Measurements from ENCODE around the gene FGF11. TPM values are rescaled to one million over a fixed set of nuclear protein-coding genes. Genes with fewer than 3 reads are reported as not detected.
A peak's percentile ranks its signal among the peaks of the same experiment; 100 is the strongest.

Gene FGF11
- total RNA-seq, 1 donor from 2014 or later: 4.8 TPM

- no peak for TF ChIP-seq CTCF (IDR thresholded peaks at IDR 0.05; ENCODE audit: partially characterized antibody, unreplicated experiment)
- Mint-ChIP-seq H3K9me3 (ENCODE audit: unreplicated experiment) (peaks cover 9% of the 10 kb centered on the region), H3K27me3 (ENCODE audit: unreplicated experiment) (peaks cover 11% of the 10 kb centered on the region), H3K4me1 (ENCODE audit: low read depth, unreplicated experiment) (peaks cover 19% of the 10 kb centered on the region), H3K27ac (ENCODE audit: unreplicated experiment) (peak overlapping the region; percentile 29), H3K4me3 (ENCODE audit: unreplicated experiment) (no peak overlapping the region), H3K36me3 (ENCODE audit: unreplicated experiment) (peaks cover 7% of the 10 kb centered on the region)
- DNase-seq: no peak
Observed at GRCh38 chr17:7418472-7419152, 20.7 kb upstream of the FGF11 start.

GRCh38 chr17:7419819-7420610, 19.3 kb upstream of the FGF11 start, which contains the start of gene SPEM1:
Gene SPEM1, plus strand, starts transcription at chr17:7420324. Its CDS starts 61 bp downstream, at chr17:7420385.
- no peak for DNase-seq
- H3K27me3 Mint-ChIP-seq (ENCODE audit: unreplicated experiment): peaks cover 14% of the 10 kb centered on the region
- peaks cover 19% of the 10 kb centered on the region for H3K4me1 Mint-ChIP-seq (ENCODE audit: low read depth, unreplicated experiment)
- peak within 1 kb of the TSS; percentile 45 for H3K27ac Mint-ChIP-seq (ENCODE audit: unreplicated experiment)
- H3K4me3 Mint-ChIP-seq (ENCODE audit: unreplicated experiment): peak within 1 kb of the TSS; percentile 55
- peaks cover 7% of the 10 kb centered on the region for H3K36me3 Mint-ChIP-seq (ENCODE audit: unreplicated experiment)
- TF ChIP-seq CTCF (IDR thresholded peaks at IDR 0.05; ENCODE audit: partially characterized antibody, unreplicated experiment): no peak
- peaks cover 11% of the 10 kb centered on the region for H3K9me3 Mint-ChIP-seq (ENCODE audit: unreplicated experiment)

DNA sequence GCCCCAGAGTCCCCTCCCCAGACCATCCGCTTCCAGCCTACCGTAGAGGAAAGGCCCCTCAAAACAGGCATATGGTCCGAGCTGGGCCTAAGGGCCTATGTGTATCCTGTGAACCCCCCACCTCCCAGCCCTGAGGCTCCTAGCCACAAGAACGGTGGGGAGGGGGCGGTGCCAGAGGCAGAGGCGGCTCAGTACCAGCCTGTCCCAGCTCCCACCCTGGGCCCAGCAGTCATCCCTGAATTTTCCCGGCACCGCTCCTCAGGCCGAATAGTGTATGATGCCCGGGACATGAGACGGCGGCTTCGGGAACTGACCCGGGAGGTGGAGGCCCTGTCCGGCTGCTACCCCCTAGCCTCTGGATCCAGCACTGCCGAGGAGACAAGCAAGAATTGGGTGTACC, 18.1 kb upstream of the FGF11 start:
- peak overlapping the region; percentile 33 for H3K27ac Mint-ChIP-seq (ENCODE audit: unreplicated experiment)
- peaks cover 16% of the 10 kb centered on the region for H3K27me3 Mint-ChIP-seq (ENCODE audit: unreplicated experiment)
- H3K4me3 Mint-ChIP-seq (ENCODE audit: unreplicated experiment): no peak overlapping the region
- peaks cover 19% of the 10 kb centered on the region for H3K4me1 Mint-ChIP-seq (ENCODE audit: low read depth, unreplicated experiment)
- H3K9me3 Mint-ChIP-seq (ENCODE audit: unreplicated experiment): peaks cover 11% of the 10 kb centered on the region
- TF ChIP-seq CTCF (IDR thresholded peaks at IDR 0.05; ENCODE audit: partially characterized antibody, unreplicated experiment): no peak
- H3K36me3 Mint-ChIP-seq (ENCODE audit: unreplicated experiment): peaks cover 5% of the 10 kb centered on the region
- no peak for DNase-seq

GRCh38 chr17:7423679-7424078, 15.6 kb upstream of the FGF11 start:
- peaks cover 6% of the 10 kb centered on the region for H3K9me3 Mint-ChIP-seq (ENCODE audit: unreplicated experiment)
- no peak for DNase-seq
- H3K27me3 Mint-ChIP-seq (ENCODE audit: unreplicated experiment): peaks cover 15% of the 10 kb centered on the region
- no peaks in the 10 kb centered on the region for H3K36me3 Mint-ChIP-seq (ENCODE audit: unreplicated experiment)
- H3K4me1 Mint-ChIP-seq (ENCODE audit: low read depth, unreplicated experiment): peaks cover 19% of the 10 kb centered on the region
- no peak overlapping the region for H3K4me3 Mint-ChIP-seq (ENCODE audit: unreplicated experiment)
- H3K27ac Mint-ChIP-seq (ENCODE audit: unreplicated experiment): no peak overlapping the region
- no peak for TF ChIP-seq CTCF (IDR thresholded peaks at IDR 0.05; ENCODE audit: partially characterized antibody, unreplicated experiment)

DNA sequence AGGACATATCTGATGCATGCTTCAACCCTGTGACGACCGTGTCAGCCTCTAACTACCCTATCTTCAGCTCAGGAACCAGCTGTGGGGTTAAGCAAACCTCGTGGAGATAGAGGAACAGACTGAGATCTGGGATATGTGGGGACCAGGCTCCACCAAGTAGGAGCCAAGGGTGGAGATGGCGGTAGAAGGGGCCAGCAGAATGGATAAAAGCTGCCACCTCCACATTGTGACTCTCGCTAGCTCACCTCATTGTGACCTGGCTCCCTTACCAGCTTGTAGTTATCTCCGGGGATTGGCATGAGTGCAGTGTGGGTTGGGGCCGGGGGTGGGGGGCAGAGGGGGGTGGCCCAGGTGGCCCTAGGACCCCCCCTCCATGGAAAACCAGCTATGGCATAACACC, 14.0 kb upstream of the FGF11 start, which contains the start of gene SPEM2:
SPEM2 (plus strand) TSS at position 301 of the 400 bp plus-strand sequence; CDS start at position 374, 73 bp downstream.
- no peak for DNase-seq
- H3K4me3 Mint-ChIP-seq (ENCODE audit: unreplicated experiment): no peak within 1 kb of the TSS
- H3K27me3 Mint-ChIP-seq (ENCODE audit: unreplicated experiment): peaks cover 12% of the 10 kb centered on the region
- H3K9me3 Mint-ChIP-seq (ENCODE audit: unreplicated experiment): peaks cover 2% of the 10 kb centered on the region
- H3K36me3 Mint-ChIP-seq (ENCODE audit: unreplicated experiment): no peaks in the 10 kb centered on the region
- no peak for TF ChIP-seq CTCF (IDR thresholded peaks at IDR 0.05; ENCODE audit: partially characterized antibody, unreplicated experiment)
- H3K4me1 Mint-ChIP-seq (ENCODE audit: low read depth, unreplicated experiment): peaks cover 6% of the 10 kb centered on the region
- no peak within 1 kb of the TSS for H3K27ac Mint-ChIP-seq (ENCODE audit: unreplicated experiment)

All from glutamatergic neuron (in vitro differentiated cells).